GM23338 (cell line): ENCODE measurements around the gene C1orf50. TPM values are rescaled to one million over a fixed set of nuclear protein-coding genes. Genes with fewer than 3 reads are reported as not detected.

Experiments
- ATAC-seq: fragments of 200-7000 bp; cut with Tn5 transposase; 3 replicates; pipeline ENCODE4 v1.9.1; 2020
- DNase-seq: peaks from one replicate; pipeline ENCODE4 v3.0.0-alpha.2; 2015; ENCODE audit warnings: low spot score
- H2AFZ ChIP-seq: fragments of 200-600 bp; sonication (generic); 2 replicates; pipeline ENCODE4 v1.8.0; 2016; ENCODE audit warnings: antibody characterized with exemption, mild to moderate bottlenecking, moderate library complexity
- H3F3A ChIP-seq: fragments of 200-600 bp; sonication (generic); replicated peaks from 2 replicates; pipeline ENCODE4 v1.8.0; 2017; ENCODE audit warnings: antibody characterized with exemption, mixed run types, low read depth
- H3K27ac ChIP-seq: fragments of 200-600 bp; sonication (generic); 2 replicates; pipeline ENCODE4 v1.6.1; 2016; ENCODE audit warnings: low read depth
- H3K27me3 ChIP-seq: fragments of 200-600 bp; sonication (generic); 2 replicates; pipeline ENCODE4 v1.8.0; 2016; ENCODE audit warnings: mild to moderate bottlenecking, mixed run types, moderate library complexity; ENCODE audit not compliant: insufficient read depth
- H3K36me3 ChIP-seq: fragments of 200-600 bp; sonication (generic); 2 replicates; pipeline ENCODE4 v1.8.0; 2016; ENCODE audit warnings: mild to moderate bottlenecking; ENCODE audit not compliant: insufficient read depth
- H3K4me1 ChIP-seq: fragments of 200-600 bp; sonication (generic); 2 replicates; pipeline ENCODE4 v1.8.0; 2016; ENCODE audit warnings: mild to moderate bottlenecking, moderate library complexity; ENCODE audit not compliant: insufficient read depth
- H3K4me2 ChIP-seq: fragments of 200-600 bp; sonication (generic); 2 replicates; pipeline ENCODE4 v1.7.1; 2017; ENCODE audit warnings: mixed run types
- H3K4me3 ChIP-seq: fragments of 200-600 bp; sonication (generic); 2 replicates; pipeline ENCODE4 v1.6.1; 2016; ENCODE audit warnings: mixed run types
- H3K79me2 ChIP-seq: fragments of 200-600 bp; sonication (generic); replicated peaks from 2 replicates; pipeline ENCODE4 v1.8.0; 2017; ENCODE audit warnings: mild to moderate bottlenecking; ENCODE audit not compliant: insufficient read depth
- H3K9me2 ChIP-seq: fragments of 200-600 bp; sonication (generic); 2 replicates; pipeline ENCODE4 v1.8.0; 2017; ENCODE audit not compliant: insufficient read depth
- H4K20me1 ChIP-seq: fragments of 200-600 bp; sonication (generic); replicated peaks from 2 replicates; pipeline ENCODE4 v1.8.0; 2017; ENCODE audit warnings: mild to moderate bottlenecking; ENCODE audit not compliant: insufficient read depth
- H3K27ac Mint-ChIP-seq: 2 replicates; pipeline ENCODE4 v1.8.0; 2020; ENCODE audit warnings: inconsistent platforms, mild to moderate bottlenecking, moderate library complexity, mixed read lengths
- H3K27me3 Mint-ChIP-seq: 3 replicates; pipeline ENCODE4 v1.8.0; 2022; ENCODE audit warnings: low read depth, mild to moderate bottlenecking, moderate library complexity, mixed read lengths, inconsistent platforms; ENCODE audit not compliant: insufficient read depth, poor library complexity
- H3K36me3 Mint-ChIP-seq: 3 replicates; pipeline ENCODE4 v1.8.0; 2021; ENCODE audit warnings: low read depth, mild to moderate bottlenecking, inconsistent platforms, moderate library complexity, mixed read lengths
- H3K4me1 Mint-ChIP-seq: 3 replicates; pipeline ENCODE4 v1.8.0; 2020; ENCODE audit warnings: mild to moderate bottlenecking, inconsistent platforms, mixed read lengths
- H3K4me3 Mint-ChIP-seq: 3 replicates; pipeline ENCODE4 v1.8.0; 2021; ENCODE audit warnings: moderate library complexity, mild to moderate bottlenecking, inconsistent platforms, mixed read lengths
- H3K9me3 Mint-ChIP-seq: 3 replicates; pipeline ENCODE4 v1.8.0; 2020; ENCODE audit warnings: moderate library complexity, mild to moderate bottlenecking, inconsistent platforms, mixed read lengths
- CTCF ChIP-seq, 2 experiments: fragments of 200-600 bp in 1 of 2; sonication (generic) in 1 of 2; conservative IDR thresholded peaks; 2 replicates each; pipeline versions ENCODE4 v1.5.1 to v1.6.1; 2016 to 2017; ENCODE audit warnings: antibody characterized with exemption in 2 of 2, low read depth in 2 of 2, mild to moderate bottlenecking in 2 of 2, moderate library complexity in 1 of 2
- ETS1 ChIP-seq: IDR thresholded peaks from 2 replicates; pipeline ENCODE4 v1.6.1; 2016; ENCODE audit warnings: antibody characterized with exemption
- EZH2 ChIP-seq: fragments of 200-600 bp; sonication (generic); IDR thresholded peaks from one replicate; pipeline ENCODE4 v1.8.0; 2017; ENCODE audit warnings: antibody characterized with exemption, mild to moderate bottlenecking, low read depth; ENCODE audit not compliant: unreplicated experiment
- EZH2phosphoT487 ChIP-seq: fragments of 200-600 bp; sonication (generic); IDR thresholded peaks from one replicate; pipeline ENCODE4 v1.8.1; 2018; ENCODE audit warnings: antibody characterized with exemption; ENCODE audit not compliant: unreplicated experiment
- NANOG ChIP-seq: IDR thresholded peaks from 2 replicates; pipeline ENCODE4 v1.6.1; 2016; ENCODE audit warnings: antibody characterized with exemption, borderline replicate concordance
- POLR2AphosphoS5 ChIP-seq: IDR thresholded peaks from 2 replicates; pipeline ENCODE4 v1.6.1; 2016; ENCODE audit warnings: antibody characterized with exemption, low read depth
- ZNF114 ChIP-seq: fragments of 250-450 bp; sonication (Bioruptor Pico); IDR thresholded peaks from 2 replicates; pipeline ENCODE4 v1.5.0; 2020; ENCODE audit warnings: mild to moderate bottlenecking, moderate library complexity
- ZNF331 ChIP-seq: fragments of 250-450 bp; sonication (Bioruptor Pico); IDR thresholded peaks from 2 replicates; pipeline ENCODE4 v1.5.0; 2020; ENCODE audit warnings: low read depth, mild to moderate bottlenecking, moderate library complexity
- ZNF462 ChIP-seq: fragments of 250-450 bp; sonication (Bioruptor Pico); IDR thresholded peaks from 2 replicates; pipeline ENCODE4 v1.5.0; 2020; ENCODE audit warnings: mild to moderate bottlenecking, moderate library complexity
- polyA plus RNA-seq: library from polyadenylated mRNA; unstranded; fragments of >200 nt; fragmentation: Nextera tagmentation; extraction: Ambion mirVana; gene quantifications from 2 replicates; pipeline ENCODE4 v1.2.1, GENCODE V29; 2016
- total RNA-seq: library from RNA; depleted of rRNA; stranded (reverse); fragments of >200 nt; shearing (Covaris generic); gene quantifications from 2 replicates; pipeline ENCODE4 v1.2.3, GENCODE V29; 2014

C1orf50 gene
- total and polyA plus RNA-seq, 2 experiments from 2014 or later: 4.4 to 4.7 TPM

- no peaks in the 10 kb centered on the region for H3K36me3 ChIP-seq
- H3K4me3 ChIP-seq: no peak overlapping the region
- H3K4me3 Mint-ChIP-seq: no peak overlapping the region
- peaks cover 7% of the 10 kb centered on the region for H3K27me3 Mint-ChIP-seq
- no peak overlapping the region for H3K4me2 ChIP-seq
- no peak overlapping the region for H2AFZ ChIP-seq
- no peaks in the 10 kb centered on the region for H3K27me3 ChIP-seq
- no peaks in the 10 kb centered on the region for H3F3A ChIP-seq
- H3K4me1 ChIP-seq: peaks cover 11% of the 10 kb centered on the region
- no peaks in the 10 kb centered on the region for H3K9me2 ChIP-seq
- TF ChIP-seq POLR2AphosphoS5: no peak
- peak; percentile 11 to 62; a peak in 2 of 4 replicates for TF ChIP-seq CTCF (conservative IDR thresholded peaks at IDR 0.05; ENCODE audit: low read depth in 2 of 2)
- DNase-seq: peak; percentile 64
- no peaks in the 10 kb centered on the region for H4K20me1 ChIP-seq
- no peaks in the 10 kb centered on the region for H3K79me2 ChIP-seq
- no peak overlapping the region for H3K27ac ChIP-seq
- H3K27ac Mint-ChIP-seq: no peak overlapping the region
- H3K9me3 Mint-ChIP-seq: no peaks in the 10 kb centered on the region
- peaks cover 24% of the 10 kb centered on the region for H3K4me1 Mint-ChIP-seq
- H3K36me3 Mint-ChIP-seq: peaks cover 2% of the 10 kb centered on the region; the same call in 1 of the 3 replicates
- ATAC-seq: peak; percentile 7; the same call in 2 of the 3 replicates
Measured at GRCh38 chr1:42736152-42736551, 30.9 kb upstream of the C1orf50 start.

GRCh38 chr1:42736571-42737200 lies 30.4 kb upstream of the C1orf50 start:
- no peak overlapping the region for H3K4me3 Mint-ChIP-seq
- H3K36me3 Mint-ChIP-seq: peaks cover 2% of the 10 kb centered on the region; the same call in 1 of the 3 replicates
- H3K27me3 Mint-ChIP-seq: peaks cover 7% of the 10 kb centered on the region
- no peaks in the 10 kb centered on the region for H3K79me2 ChIP-seq
- H4K20me1 ChIP-seq: no peaks in the 10 kb centered on the region
- H3F3A ChIP-seq: no peaks in the 10 kb centered on the region
- H3K9me2 ChIP-seq: no peaks in the 10 kb centered on the region
- peaks cover 29% of the 10 kb centered on the region for H3K4me1 Mint-ChIP-seq
- DNase-seq (no peak), ATAC-seq (no peak)
- H3K4me3 ChIP-seq: no peak overlapping the region
- H3K27ac ChIP-seq: no peak overlapping the region
- peaks cover 16% of the 10 kb centered on the region for H3K4me1 ChIP-seq
- H3K27me3 ChIP-seq: no peaks in the 10 kb centered on the region
- H3K4me2 ChIP-seq: no peak overlapping the region
- peak overlapping the region; percentile 30 for H3K27ac Mint-ChIP-seq
- H3K36me3 ChIP-seq: no peaks in the 10 kb centered on the region
- no peaks in the 10 kb centered on the region for H3K9me3 Mint-ChIP-seq
- H2AFZ ChIP-seq: no peak overlapping the region
- no peak for TF ChIP-seq ETS1
- no peak for TF ChIP-seq EZH2
- TF ChIP-seq ZNF331 (CRISPR knock-in tag): no peak
- TF ChIP-seq NANOG: no peak
- TF ChIP-seq ZNF114 (CRISPR knock-in tag): no peak
- no peak for TF ChIP-seq ZNF462 (CRISPR knock-in tag)
- TF ChIP-seq CTCF (conservative IDR thresholded peaks at IDR 0.05; ENCODE audit: low read depth in 2 of 2): no peak
- no peak for TF ChIP-seq EZH2phosphoT487
